Activated CD8-positive, alpha-beta memory T cell treated with anti-CD3 and anti-CD28 coated beads, Interleukin-2, amount 50 U/mL, for 4 hours (primary cell): Measurements from ENCODE around the gene KCNS3.
"Not testable (repeated sequence)": the region's sequence is repeated elsewhere in the genome, so short reads cannot be mapped to it uniquely, and the experiment has no call there.

Source experiments
- DNase-seq: peaks from one replicate; pipeline ENCODE4 v3.0.0-alpha.2; 2020

Gene KCNS3

DNA sequence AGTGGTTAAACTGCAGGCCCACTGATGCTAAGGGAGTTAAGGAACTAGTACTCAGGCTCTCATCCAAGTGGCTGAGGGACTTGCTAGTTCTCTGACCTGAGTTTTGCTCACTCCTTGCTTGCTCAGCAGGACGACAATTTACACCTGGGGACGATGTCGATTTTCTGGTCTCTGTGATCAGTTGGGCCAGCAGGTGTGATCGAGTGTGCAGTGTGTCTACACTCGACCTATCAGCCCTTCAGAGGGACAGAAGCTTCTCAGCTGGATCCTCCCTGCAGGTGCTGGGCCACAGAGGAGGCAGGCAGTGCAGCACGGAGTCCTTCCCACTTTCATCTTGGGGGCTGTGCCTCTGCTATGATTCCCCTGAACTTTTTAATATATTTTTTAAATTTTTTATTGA is 71.5 kb downstream of the KCNS3 start:
- DNase-seq: no peak

DNA sequence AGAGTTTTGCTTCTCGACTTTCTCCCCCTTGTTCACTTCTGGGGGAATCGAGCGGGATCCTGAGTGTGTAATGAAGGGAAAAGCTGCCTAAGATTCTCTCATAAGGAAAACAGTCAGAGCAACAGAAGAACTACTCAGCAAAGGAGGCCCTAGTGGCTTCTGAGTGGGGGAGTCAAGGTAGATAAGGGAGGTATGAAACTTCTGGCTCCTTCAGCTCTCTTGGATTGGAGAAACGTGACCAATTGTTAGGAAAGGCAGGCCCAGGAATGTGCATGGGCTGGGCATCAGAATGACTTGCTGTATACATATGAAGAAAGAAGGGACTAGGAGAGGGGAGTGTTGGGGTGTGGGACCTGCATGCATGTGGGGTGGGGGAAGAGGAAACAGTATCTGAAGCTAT is 73.1 kb downstream of the KCNS3 start:
- no peak for DNase-seq

GRCh38 chr2:17958466-17959092 is 80.1 kb downstream of the KCNS3 start:
- DNase-seq: no peak

DNA sequence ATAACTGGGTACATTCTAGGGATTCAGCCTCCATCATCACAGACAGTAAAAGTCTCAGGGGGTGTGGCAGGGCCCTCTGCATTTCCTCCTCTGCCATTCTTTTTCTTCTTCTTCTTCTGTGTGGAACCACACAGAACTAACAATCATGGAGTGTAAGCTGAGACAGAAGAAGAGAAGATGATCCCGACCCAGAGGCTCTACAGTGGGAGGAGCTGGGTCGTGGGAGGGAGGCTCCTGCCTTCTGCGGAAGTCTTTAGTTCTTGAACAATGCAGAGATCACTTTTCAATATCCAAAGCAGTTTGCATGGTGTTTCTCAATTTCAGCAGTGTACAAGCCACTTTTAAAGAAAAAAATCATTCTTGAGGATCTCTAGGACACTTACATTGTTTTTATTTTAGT is 80.9 kb downstream of the KCNS3 start:
- DNase-seq: no peak

DNA sequence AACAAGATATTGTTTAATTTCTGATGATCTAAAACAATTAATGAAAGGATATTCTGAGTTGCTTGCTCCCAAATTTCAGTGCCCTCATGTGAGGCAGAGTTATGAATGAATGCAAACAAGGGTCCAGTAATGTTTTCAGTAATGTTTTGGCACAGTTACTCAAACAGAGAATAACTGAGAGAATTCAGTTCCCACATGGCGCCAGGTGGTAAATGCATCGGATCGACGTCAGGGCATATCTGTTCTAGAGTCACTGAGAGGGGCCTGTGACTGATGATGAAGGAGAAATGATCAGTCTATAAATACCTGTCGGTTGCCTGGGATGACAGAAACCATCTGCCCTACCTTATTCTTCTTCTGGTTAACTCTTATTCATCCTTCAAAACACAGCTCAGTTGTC is 81.4 kb downstream of the KCNS3 start:
- DNase-seq: no peak

DNA sequence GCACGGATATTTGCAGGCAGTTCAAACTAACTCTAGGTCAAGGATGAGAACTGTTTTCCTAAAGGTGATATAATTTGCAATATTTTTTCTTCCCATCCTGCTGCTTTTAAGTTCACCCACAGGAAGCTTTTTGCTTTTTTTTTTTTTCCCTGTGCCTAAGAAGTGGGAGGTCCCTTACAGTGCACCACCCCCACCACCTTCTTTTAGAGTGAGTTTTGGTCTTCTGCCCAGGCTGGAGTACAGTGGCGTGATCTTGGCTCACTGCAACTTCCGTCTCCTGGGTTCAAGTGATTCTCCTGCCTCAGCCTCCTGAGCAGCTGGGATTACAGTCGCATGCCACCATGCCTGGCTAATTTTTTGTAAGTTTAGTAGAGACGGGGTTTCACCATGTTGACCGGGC is 82.5 kb downstream of the KCNS3 start:
- no peak for DNase-seq

GRCh38 chr2:17961789-17962188 is 83.3 kb downstream of the KCNS3 start:
- DNase-seq: no peak

GRCh38 chr2:17962876-17963275 is 84.4 kb downstream of the KCNS3 start:
- DNase-seq: no peak

DNA sequence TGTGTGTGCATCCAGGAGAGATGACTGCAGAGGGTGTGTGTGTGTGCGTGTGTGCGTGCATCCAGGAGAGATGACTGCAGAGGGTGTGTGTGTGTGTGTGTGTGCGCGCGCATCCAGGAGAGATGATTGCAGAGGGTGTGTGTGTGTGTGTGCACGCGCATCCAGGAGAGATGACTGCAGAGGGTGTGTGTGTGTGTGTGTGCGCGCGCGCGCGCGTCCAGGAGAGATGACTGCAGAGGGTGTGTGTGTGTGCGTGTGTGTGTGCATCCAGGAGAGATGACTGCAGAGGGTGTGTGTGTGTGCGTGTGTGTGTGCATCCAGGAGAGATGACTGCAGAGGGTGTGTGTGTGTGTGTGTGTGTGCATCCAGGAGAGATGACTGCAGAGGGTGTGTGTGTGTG is 85.1 kb downstream of the KCNS3 start:
- not testable (repeated sequence) for DNase-seq

- no peak for DNase-seq
Measured at GRCh38 chr2:17965196-17965595, 86.7 kb downstream of the KCNS3 start.

- no peak for DNase-seq
Measured at GRCh38 chr2:17966798-17967197, 88.3 kb downstream of the KCNS3 start.

DNA sequence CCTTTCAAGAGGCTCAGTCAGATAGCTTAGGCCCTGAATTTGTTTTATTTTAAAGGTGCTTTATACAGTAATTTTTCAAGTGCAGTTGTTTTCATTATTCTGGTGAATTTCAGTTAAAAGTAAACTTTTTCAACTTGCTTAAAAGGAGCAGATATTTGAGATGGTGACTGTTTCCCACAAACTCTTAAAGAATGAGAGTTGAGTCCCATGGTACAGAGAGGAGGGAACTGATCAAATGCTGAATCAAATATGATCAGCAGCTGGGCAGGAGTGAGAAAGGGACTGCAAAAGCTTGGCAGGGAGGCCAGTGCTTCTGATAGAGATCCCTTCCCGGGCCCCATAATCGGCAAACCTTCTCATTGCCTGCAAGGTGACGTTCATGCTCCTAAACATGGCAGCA is 91.2 kb downstream of the KCNS3 start:
- no peak for DNase-seq

- no peak for DNase-seq
Measured at GRCh38 chr2:17971531-17972125, 93.2 kb downstream of the KCNS3 start.

DNA sequence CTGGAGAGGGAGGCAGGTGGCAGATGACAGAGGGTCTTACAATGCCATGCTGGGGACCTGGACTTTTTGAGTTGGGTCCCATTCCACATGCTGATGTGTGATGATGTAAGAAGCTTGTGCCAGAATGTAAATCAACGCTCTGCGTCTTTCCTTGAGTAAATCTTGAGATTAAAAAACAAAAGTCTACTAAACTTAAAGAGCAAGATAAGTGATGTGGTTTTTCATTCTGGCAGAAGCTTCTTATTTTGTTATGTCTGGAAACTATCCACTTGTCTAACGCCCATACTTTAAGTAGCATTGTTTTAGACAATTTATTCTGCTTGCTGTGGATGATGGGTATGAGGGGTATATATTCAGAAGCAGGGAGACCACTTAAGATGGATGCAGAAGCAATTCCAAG is 94.5 kb downstream of the KCNS3 start:
- DNase-seq: no peak

- DNase-seq: no peak
Measured at GRCh38 chr2:17975401-17975800, 96.9 kb downstream of the KCNS3 start.

DNA sequence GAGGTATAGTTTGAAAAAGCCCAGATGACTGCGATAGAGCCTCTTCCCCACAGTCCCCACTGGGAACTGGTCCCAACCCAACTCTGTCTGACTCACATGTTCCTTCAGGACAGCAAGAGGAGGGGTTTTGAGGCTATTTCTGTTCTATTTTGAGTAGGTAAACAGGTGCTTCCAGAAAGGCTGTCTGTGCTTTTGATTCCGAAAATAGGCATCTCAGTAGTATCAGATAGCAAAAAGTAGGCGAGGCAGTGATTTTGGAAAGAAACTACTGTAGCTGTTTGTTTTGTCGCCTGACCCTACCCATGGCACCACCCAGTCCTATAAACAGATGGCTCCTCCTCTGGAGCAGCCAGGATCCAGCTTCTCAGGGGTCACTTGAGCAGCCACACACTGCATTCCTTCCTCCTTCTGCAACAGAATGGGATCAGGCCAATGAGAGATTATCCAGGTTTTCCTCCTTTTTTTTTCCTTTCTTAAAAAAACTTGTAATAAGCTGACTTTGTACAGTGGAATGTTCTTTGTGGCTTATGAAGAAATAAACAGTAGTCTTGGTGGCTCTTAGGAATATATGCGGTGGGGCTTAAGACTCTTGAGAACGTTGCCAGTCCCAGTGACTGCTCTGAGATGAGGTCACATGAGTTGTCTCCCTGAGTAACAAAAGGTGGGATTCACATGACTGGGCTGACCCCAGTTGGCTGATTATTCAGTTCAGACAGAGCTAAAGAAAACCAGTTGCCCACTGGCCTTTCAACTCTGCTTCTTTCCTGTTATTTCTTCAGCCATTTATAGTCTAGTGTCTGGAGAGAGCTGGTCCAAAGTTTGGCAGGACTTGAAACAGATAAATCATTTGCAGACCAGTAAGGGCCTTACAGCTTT is 98.6 kb downstream of the KCNS3 start:
- no peak for DNase-seq

- no peak for DNase-seq
Measured at GRCh38 chr2:17979707-17980106, 101.2 kb downstream of the KCNS3 start.

- no peak for DNase-seq
Measured at GRCh38 chr2:17981936-17982335, 103.5 kb downstream of the KCNS3 start.
